ENCODE measurements around the gene RTN3. TPM values are rescaled to one million over a fixed set of nuclear protein-coding genes. Genes with fewer than 3 reads are reported as not detected.
"Not testable (repeated sequence)": the region's sequence is repeated elsewhere in the genome, so short reads cannot be mapped to it uniquely, and the experiment has no call there.

Gene RTN3, protein sequence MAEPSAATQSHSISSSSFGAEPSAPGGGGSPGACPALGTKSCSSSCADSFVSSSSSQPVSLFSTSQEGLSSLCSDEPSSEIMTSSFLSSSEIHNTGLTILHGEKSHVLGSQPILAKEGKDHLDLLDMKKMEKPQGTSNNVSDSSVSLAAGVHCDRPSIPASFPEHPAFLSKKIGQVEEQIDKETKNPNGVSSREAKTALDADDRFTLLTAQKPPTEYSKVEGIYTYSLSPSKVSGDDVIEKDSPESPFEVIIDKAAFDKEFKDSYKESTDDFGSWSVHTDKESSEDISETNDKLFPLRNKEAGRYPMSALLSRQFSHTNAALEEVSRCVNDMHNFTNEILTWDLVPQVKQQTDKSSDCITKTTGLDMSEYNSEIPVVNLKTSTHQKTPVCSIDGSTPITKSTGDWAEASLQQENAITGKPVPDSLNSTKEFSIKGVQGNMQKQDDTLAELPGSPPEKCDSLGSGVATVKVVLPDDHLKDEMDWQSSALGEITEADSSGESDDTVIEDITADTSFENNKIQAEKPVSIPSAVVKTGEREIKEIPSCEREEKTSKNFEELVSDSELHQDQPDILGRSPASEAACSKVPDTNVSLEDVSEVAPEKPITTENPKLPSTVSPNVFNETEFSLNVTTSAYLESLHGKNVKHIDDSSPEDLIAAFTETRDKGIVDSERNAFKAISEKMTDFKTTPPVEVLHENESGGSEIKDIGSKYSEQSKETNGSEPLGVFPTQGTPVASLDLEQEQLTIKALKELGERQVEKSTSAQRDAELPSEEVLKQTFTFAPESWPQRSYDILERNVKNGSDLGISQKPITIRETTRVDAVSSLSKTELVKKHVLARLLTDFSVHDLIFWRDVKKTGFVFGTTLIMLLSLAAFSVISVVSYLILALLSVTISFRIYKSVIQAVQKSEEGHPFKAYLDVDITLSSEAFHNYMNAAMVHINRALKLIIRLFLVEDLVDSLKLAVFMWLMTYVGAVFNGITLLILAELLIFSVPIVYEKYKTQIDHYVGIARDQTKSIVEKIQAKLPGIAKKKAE
- total RNA-seq (2014; rRNA removed; shearing (Covaris generic)), result 79.0 and 79.3 TPM in 2 replicates

DNA sequence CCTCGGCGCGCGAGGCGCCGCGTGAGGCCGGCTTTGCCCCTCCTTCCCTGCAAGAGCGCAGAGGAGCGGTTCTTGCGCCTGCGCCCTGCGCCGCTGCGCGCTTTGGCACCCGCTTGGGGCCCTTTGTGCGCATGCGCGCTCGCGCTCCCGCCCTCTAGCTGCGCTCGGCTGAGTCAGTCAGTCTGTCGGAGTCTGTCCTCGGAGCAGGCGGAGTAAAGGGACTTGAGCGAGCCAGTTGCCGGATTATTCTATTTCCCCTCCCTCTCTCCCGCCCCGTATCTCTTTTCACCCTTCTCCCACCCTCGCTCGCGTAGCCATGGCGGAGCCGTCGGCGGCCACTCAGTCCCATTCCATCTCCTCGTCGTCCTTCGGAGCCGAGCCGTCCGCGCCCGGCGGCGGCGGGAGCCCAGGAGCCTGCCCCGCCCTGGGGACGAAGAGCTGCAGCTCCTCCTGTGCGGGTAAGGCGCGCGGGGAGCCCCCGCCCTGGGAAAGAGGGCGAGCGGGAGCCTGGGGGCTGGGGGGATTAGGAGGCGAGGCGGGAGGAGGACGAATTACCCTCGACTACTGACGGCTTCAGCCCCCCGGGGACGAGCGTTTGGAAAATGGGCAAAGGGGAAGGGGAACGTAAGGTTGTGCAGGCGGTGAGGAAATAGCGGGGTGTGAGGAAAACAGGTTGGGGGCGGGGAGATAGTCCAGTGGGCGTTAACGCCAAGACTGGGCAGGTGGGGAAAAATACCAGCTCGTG, at the start of gene RTN3:
Gene RTN3 (plus strand): TSS at position 180 of the 745 bp plus-strand sequence. CDS start 137 bp downstream, at position 317.
- peak; percentile 94 for DNase-seq (ENCODE audit: low spot score)

GRCh38 chr11:63635762-63636465, 45.4 kb upstream of the RTN3 start:
- DNase-seq (ENCODE audit: low spot score), result peak; percentile 65

DNA sequence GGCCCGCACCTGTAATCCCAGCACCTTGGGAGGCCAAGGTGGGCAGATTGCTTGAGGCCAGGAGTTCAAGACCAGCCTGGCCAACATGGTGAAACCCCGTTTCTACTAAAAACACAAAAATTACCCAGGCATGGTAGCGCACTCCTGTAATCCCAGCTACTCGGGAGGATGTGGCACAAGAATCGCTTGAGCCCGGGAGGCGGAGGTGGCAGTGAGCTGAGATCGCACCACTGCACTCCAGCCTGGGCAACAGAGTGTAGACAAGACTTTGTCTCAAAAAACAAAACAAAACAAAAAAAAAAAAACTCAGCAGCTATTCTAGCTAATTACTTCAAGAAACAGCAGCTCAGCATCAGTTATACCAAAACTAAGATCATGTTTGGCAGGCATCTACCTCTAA, 42.9 kb upstream of the RTN3 start:
- not testable (repeated sequence) for DNase-seq (ENCODE audit: low spot score)

DNA sequence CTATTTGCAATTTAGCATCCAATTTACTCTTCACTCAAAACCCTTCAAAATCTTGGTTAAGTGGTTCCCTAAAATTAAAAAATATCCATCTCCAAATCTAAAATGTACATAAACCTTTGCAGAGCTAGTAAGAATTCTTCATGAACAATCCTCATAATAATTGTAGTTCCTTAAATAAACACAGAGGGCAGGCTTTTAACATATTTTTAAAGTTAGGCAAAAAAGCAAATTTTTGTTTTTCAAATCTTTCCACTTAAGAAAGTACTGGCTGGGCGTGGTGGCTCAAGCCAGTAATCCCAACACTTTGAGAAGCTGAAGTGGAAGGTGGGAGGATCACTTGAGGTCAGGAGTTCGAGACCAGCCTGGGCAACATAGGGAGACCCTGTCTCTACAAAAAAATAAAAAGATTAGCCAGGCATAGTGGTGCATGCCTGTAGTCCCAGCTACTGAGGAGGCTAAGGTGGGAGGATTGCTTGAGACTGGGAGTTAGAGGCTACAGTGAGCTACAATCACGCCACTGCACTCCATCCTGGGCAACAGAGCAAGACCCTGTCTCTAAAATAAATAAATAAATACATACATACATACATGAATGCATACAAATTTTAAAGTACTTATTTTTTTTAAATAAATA, 42.0 kb upstream of the RTN3 start:
- DNase-seq (ENCODE audit: low spot score), result no peak

- DNase-seq (ENCODE audit: low spot score), result peak; percentile 27
Measured at GRCh38 chr11:63641727-63642126, 39.6 kb upstream of the RTN3 start.

DNA sequence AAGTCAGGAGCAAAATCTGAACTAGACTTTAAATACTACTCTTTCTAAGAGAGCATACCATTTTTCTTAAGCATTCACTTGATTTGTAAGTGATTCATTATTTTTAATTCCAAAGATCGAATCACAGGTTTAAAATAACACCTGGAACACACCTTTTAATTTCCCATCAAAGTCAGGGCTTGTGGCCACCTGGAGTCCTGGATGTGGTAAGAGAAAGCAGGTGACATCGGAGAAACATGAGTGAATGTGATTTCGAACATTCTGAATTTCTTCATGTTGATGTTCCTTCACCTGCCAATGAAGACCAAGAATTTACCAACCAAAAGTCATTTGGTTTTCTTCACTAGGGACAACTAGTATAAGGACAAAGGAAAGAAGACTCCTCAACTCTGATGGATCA, 38.1 kb upstream of the RTN3 start:
- no peak for DNase-seq (ENCODE audit: low spot score)

GRCh38 chr11:63652671-63653070, 28.6 kb upstream of the RTN3 start:
- no peak for DNase-seq (ENCODE audit: low spot score)

- DNase-seq (ENCODE audit: low spot score), result no peak
Measured at GRCh38 chr11:63660972-63661371, 20.3 kb upstream of the RTN3 start.

- peak; percentile 62 for DNase-seq (ENCODE audit: low spot score)
Measured at GRCh38 chr11:63663809-63664208, 17.5 kb upstream of the RTN3 start.

- DNase-seq (ENCODE audit: low spot score), result no peak
Measured at GRCh38 chr11:63666874-63667273, 14.4 kb upstream of the RTN3 start.

DNA sequence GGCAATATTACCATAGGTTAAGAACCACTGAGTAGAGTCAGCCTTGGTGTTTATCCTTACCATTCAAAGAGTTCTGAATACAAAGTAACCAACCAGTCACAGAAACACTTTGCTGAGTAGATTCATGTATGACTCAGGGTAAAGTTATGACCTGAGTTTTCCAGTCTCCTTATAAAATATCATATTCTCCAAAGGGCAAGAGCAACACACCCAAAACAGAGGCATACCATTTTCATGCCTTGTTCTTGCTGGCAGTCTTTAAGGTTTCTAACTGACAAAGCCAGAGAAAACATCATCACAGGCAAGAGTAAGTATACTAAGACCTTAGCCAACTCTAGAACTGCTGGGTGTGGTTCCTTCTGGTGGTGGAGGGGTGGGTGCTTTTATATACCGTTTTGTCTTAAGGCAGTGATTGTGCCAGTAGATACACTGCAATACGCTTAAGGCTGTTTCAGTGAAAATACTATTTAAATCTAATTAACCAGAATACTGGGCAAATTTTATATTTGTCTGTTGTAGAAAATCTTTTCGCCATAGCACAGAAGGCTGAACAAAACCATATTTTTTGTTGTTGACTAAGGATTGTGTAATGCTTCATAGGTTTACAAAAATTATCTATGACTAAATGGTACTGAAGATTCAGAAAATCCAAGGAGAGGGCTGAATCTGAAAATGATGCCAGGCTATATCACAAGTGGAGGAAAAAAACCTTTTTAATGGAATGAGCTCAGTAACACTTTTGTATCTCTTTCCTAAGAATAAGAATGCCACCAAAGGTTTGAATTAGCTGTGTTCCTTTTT, 13.1 kb upstream of the RTN3 start:
- DNase-seq (ENCODE audit: low spot score), result peak; percentile 93

DNA sequence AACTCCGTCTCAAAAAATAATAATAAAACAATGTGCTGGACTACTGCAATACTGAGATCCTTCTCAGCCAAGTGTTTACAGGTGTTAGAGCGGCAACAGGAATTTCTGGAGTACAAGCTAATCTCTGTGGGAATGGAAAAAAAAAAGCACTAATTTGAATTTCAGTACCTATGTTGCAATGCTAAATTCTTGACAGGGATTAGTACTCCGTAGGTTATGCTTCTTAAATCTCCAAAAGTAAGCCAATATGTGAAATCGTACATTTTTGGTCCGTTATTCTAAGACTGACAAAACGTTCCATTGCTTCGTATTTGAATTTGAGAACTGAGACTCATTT, 11.2 kb upstream of the RTN3 start:
- DNase-seq (ENCODE audit: low spot score), result no peak

GRCh38 chr11:63670433-63671321, 10.6 kb upstream of the RTN3 start:
- DNase-seq (ENCODE audit: low spot score), result no peak

DNA sequence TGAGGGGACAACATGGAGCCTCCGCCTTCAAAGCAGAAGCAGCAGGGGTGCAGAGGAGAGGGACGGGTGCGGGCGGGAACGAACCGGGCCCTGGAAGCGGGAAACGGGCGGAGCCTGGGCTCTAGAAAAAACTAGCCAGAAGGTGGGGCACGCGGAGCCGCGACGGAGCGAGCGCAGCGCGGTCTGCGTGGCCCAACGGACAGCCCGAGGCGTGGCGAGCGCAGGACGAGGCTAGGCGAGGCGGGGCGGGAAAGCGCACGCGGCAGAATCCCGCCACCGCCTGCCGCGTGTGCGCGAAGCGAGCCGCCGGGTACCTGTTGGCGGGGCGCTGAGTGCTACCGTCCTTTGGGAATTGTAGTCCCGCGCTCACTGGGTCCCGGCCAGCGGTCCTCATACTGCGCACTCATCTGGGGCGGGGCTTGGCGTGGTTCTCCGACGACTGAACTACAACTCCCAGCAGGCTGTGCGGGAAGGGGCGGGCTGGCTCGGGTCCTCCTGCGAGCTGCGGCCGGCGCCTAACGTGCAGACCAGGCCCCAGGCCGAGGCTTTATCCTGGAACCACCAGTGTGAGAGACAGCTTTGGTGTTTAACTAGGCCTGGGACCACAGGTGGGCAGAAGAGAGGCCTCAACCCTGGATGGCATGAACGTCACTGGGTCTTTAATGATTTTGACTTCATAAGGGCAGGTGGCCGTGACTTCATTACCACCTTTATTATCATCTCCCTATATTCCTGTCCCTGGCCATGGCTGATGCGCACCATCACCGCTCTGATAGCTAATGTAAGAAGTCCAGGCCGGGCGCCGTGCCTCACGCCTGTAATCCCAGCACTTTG, 9.8 kb upstream of the RTN3 start, which contains the start of gene ATL3:
Gene ATL3 (minus strand): TSS at position 55 of the 834 bp plus-strand sequence. CDS start 41 bp downstream, at position 14.
- peak; percentile 94 for DNase-seq (ENCODE audit: low spot score)

- DNase-seq (ENCODE audit: low spot score), result no peak
Measured at GRCh38 chr11:63672156-63672463, 9.2 kb upstream of the RTN3 start.

GRCh38 chr11:63672936-63673539, 8.3 kb upstream of the RTN3 start:
- no peak for DNase-seq (ENCODE audit: low spot score)

- DNase-seq (ENCODE audit: low spot score), result no peak
Measured at GRCh38 chr11:63673579-63673978, 7.7 kb upstream of the RTN3 start.
